A673 (cell line): ENCODE measurements around the gene CNKSR1. TPM values are rescaled to one million over a fixed set of nuclear protein-coding genes. Genes with fewer than 3 reads are reported as not detected.

ENCODE experiments used
- BruUV-seq: library from RNA; stranded (reverse); fragments of 400-500 nt; replicated peaks from 2 replicates; lab custom pipeline; 2021; lab: Mats Ljungman, UMichigan
- CTCF ChIA-PET: fragments of 300-600 bp; sonication (Branson Sonifier 250); formaldehyde crosslinking; loops from one replicate; lab custom pipeline; 2022; ENCODE audit warnings: antibody characterized with exemption; lab: Charles Lee
- POLR2A ChIA-PET: fragments of 300-600 bp; sonication (Branson Sonifier 250); formaldehyde crosslinking; loops from one replicate; lab custom pipeline; 2022; ENCODE audit warnings: antibody characterized with exemption; ENCODE audit not compliant: low non-redundant PET; lab: Charles Lee
- DNase-seq: peaks from one replicate; pipeline ENCODE4 v3.0.0-alpha.2; 2015; ENCODE audit warnings: low spot score
- H3K27ac ChIP-seq: fragments of 200-600 bp; sonication (generic); 2 replicates; pipeline ENCODE4 v1.5.1; 2016; ENCODE audit warnings: mixed run types, low read depth, mild to moderate bottlenecking, mixed read lengths, antibody characterized with exemption, low read length; ENCODE audit not compliant: poor library complexity, severe bottlenecking
- H3K27me3 ChIP-seq: fragments of 200-600 bp; sonication (generic); replicated peaks from 2 replicates; pipeline ENCODE4 v1.6.1; 2017; ENCODE audit warnings: mixed run types, low read depth, mild to moderate bottlenecking, mixed read lengths, antibody characterized with exemption, low read length; ENCODE audit not compliant: insufficient read depth, poor library complexity
- H3K36me3 ChIP-seq: fragments of 200-600 bp; sonication (generic); 2 replicates; pipeline ENCODE4 v1.6.1; 2016; ENCODE audit warnings: mixed run types, mild to moderate bottlenecking, mixed read lengths, antibody characterized with exemption, low read length; ENCODE audit not compliant: insufficient read depth, poor library complexity, severe bottlenecking
- H3K4me1 ChIP-seq: fragments of 200-600 bp; sonication (generic); 2 replicates; pipeline ENCODE4 v1.6.1; 2017; ENCODE audit warnings: mixed run types, mild to moderate bottlenecking, mixed read lengths, antibody characterized with exemption, low read length; ENCODE audit not compliant: insufficient read depth, poor library complexity, severe bottlenecking
- H3K4me3 ChIP-seq: fragments of 200-600 bp; sonication (generic); 2 replicates; pipeline ENCODE4 v1.5.1; 2016; ENCODE audit warnings: low read depth, mixed run types, mild to moderate bottlenecking, mixed read lengths, low read length; ENCODE audit not compliant: poor library complexity, severe bottlenecking
- H3K9me3 ChIP-seq: fragments of 200-600 bp; sonication (generic); 2 replicates; pipeline ENCODE4 v1.6.1; 2016; ENCODE audit warnings: mixed run types, low read depth, mild to moderate bottlenecking, mixed read lengths, antibody characterized with exemption, low read length; ENCODE audit not compliant: poor library complexity, severe bottlenecking
- EZH2 ChIP-seq: fragments of 200-600 bp; sonication (generic); IDR thresholded peaks from 2 replicates; pipeline ENCODE4 v1.6.1; 2017; ENCODE audit warnings: borderline replicate concordance, low read depth, mild to moderate bottlenecking, mixed read lengths, antibody characterized with exemption, low read length; ENCODE audit not compliant: poor library complexity, severe bottlenecking
- intact Hi-C: fragments of 100-400 bp; cut with micrococcal nuclease; formaldehyde crosslinking; loops from one replicate; pipeline ENCODE4 v1.10.0; 2022; ENCODE audit not compliant: unreplicated experiment
- total RNA-seq: library from RNA; stranded (reverse); gene quantifications from 2 replicates; pipeline ENCODE4 v1.2.3, GENCODE V29; 2021
- TF ChIP-seq, protein P1 (sequence below): fragments of 300-800, 200-600 bp; sonication (generic); conservative IDR thresholded peaks from 2 replicates; pipeline ENCODE4 v1.5.1; 2017; ENCODE audit warnings: low read depth, mild to moderate bottlenecking, antibody characterized with exemption, low read length, moderate library complexity, mixed read lengths

Gene CNKSR1
- total RNA-seq, 1 experiment from 2014 or later = 1.8 TPM

DNA sequence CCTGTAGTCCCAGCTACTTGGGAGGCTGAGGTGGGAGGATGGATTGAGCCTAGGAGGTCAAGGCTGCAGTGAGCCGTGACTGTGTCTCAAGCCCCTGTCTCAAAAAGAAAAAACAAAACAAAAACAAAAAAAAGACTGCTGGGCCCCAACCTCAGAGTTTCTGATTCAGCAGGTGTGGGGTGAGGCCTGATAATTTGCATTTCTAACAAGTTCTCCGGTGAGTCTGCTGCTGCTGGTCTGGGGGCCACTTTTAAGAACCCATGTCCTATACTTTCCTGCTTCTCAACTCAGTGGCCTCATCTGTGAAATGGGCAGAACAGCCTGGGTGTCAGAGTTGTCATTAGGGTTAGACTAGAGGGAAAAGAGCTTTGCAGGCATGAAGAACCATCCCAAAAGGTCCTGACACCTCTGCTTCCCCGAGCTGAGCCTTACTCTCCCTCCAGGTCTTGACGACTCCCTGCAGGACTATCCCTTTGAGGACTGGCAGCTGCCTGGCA, 2.8 kb downstream of the CNKSR1 start:
- BruUV-seq = no TSS peak
- no peaks in the 10 kb centered on the region for H3K36me3 ChIP-seq
- POLR2A ChIA-PET = no interaction called here
- no peaks in the 10 kb centered on the region for H3K4me1 ChIP-seq
- no peak for DNase-seq
- no peak for TF ChIP-seq EZH2
- TF ChIP-seq, protein P1, sequence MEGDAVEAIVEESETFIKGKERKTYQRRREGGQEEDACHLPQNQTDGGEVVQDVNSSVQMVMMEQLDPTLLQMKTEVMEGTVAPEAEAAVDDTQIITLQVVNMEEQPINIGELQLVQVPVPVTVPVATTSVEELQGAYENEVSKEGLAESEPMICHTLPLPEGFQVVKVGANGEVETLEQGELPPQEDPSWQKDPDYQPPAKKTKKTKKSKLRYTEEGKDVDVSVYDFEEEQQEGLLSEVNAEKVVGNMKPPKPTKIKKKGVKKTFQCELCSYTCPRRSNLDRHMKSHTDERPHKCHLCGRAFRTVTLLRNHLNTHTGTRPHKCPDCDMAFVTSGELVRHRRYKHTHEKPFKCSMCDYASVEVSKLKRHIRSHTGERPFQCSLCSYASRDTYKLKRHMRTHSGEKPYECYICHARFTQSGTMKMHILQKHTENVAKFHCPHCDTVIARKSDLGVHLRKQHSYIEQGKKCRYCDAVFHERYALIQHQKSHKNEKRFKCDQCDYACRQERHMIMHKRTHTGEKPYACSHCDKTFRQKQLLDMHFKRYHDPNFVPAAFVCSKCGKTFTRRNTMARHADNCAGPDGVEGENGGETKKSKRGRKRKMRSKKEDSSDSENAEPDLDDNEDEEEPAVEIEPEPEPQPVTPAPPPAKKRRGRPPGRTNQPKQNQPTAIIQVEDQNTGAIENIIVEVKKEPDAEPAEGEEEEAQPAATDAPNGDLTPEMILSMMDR = no peak
- CTCF ChIA-PET = no interaction called here
- no peaks in the 10 kb centered on the region for H3K9me3 ChIP-seq
- no peaks in the 10 kb centered on the region for H3K27me3 ChIP-seq
- intact Hi-C loops = no loop called here
- no peak overlapping the region for H3K4me3 ChIP-seq
- no peak overlapping the region for H3K27ac ChIP-seq

DNA sequence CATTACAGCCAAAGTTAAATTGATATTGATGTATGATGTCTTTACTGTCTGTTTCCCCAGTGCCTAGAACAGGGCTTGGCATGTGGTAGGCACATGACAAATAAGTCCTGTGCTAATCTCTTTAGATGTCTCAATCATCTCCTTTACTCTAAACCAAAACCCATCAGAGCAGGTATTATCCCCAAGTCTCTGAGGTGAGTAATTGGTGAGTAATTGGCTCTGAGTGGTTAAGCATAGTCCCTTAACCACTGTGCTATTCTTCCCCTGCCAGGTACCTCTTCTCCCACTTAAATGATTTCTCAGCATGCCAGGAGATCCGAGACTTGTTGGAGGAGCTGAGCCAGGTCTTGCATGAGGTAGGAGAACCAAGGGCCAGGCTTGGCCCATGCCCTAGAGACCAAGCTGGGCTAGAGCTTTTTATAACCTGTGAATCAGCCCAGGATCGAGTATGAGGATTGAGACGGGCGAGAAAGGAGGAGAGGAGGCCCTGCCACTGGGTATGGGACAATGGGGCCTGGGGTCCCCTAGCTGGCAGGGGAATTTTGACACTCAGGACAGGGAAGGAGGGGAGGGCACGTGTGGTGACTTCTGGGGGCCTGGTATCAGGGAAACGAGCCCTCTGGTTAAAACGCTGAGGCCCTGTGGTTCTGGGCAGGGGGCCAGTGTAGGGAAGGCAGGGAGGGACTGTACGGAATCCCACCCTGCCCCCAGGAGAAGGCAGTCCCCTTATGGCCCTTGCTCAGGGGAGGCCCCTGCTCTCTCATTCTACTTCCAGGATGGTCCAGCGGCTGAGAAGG, 4.5 kb downstream of the CNKSR1 start:
- no peak overlapping the region for H3K27ac ChIP-seq
- CTCF ChIA-PET = no interaction called here
- intact Hi-C loops = no loop called here
- TF ChIP-seq, protein P1 = no peak
- TF ChIP-seq EZH2 = no peak
- H3K4me1 ChIP-seq = no peaks in the 10 kb centered on the region
- DNase-seq = no peak
- H3K27me3 ChIP-seq = no peaks in the 10 kb centered on the region
- no TSS peak for BruUV-seq
- H3K9me3 ChIP-seq = no peaks in the 10 kb centered on the region
- POLR2A ChIA-PET = no interaction called here
- no peak overlapping the region for H3K4me3 ChIP-seq
- no peaks in the 10 kb centered on the region for H3K36me3 ChIP-seq

DNA sequence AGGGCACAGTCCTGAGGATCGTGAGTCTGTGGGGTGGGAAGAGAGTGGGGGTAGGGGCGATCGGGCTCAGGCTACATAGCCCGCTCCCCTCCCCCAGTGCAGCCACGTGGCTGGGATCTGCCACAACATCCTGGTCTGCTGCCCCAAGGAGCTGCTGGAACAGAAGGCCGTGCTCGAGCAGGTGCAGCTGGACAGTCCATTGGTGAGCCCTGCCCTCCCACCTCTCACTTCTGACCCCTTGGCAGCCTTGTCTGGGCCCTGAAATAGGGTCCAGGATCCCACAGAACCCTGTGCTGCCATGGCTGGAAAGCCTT, 5.0 kb downstream of the CNKSR1 start:
- no peak for DNase-seq
- no TSS peak for BruUV-seq
- CTCF ChIA-PET = no interaction called here
- H3K27me3 ChIP-seq = no peaks in the 10 kb centered on the region
- no peak overlapping the region for H3K27ac ChIP-seq
- POLR2A ChIA-PET = no interaction called here
- no peaks in the 10 kb centered on the region for H3K9me3 ChIP-seq
- TF ChIP-seq, protein P1 = no peak
- no peak for TF ChIP-seq EZH2
- intact Hi-C loops = no loop called here
- H3K4me1 ChIP-seq = no peaks in the 10 kb centered on the region
- H3K4me3 ChIP-seq = no peak overlapping the region
- no peaks in the 10 kb centered on the region for H3K36me3 ChIP-seq
